H9 (cell line): ENCODE data around the gene OXTR. TPM values are rescaled to one million over a fixed set of nuclear protein-coding genes. Genes with fewer than 3 reads are reported as not detected.

Experiments
- DNase-seq: peaks from one replicate; pipeline ENCODE4 v3.0.0-alpha.2; 2017
- H2AFZ ChIP-seq: one replicate; pipeline ENCODE4 v1.6.1; 2013; ENCODE audit warnings: mild to moderate bottlenecking, low read length, control low read depth, moderate library complexity
- H2AK5ac ChIP-seq: 2 replicates; pipeline ENCODE4 v1.6.1; 2013; ENCODE audit warnings: low read length, control low read depth, mixed read lengths; ENCODE audit not compliant: insufficient read length
- H2BK120ac ChIP-seq: one replicate; pipeline ENCODE4 v1.6.1; 2013; ENCODE audit warnings: low read depth, mild to moderate bottlenecking, low read length, control low read depth, inconsistent platforms; ENCODE audit not compliant: poor library complexity, severe bottlenecking
- H2BK12ac ChIP-seq: 2 replicates; pipeline ENCODE4 v1.6.1; 2013; ENCODE audit warnings: low read length, control low read depth, mixed read lengths, low read depth; ENCODE audit not compliant: insufficient read length
- H2BK15ac ChIP-seq: 2 replicates; pipeline ENCODE4 v1.6.1; 2013; ENCODE audit warnings: low read depth, low read length, control low read depth
- H2BK20ac ChIP-seq: one replicate; pipeline ENCODE4 v1.6.1; 2013; ENCODE audit warnings: low read depth, mild to moderate bottlenecking, low read length, control low read depth, inconsistent platforms; ENCODE audit not compliant: poor library complexity, severe bottlenecking
- H2BK5ac ChIP-seq: 2 replicates; pipeline ENCODE4 v1.6.1; 2013; ENCODE audit warnings: low read length, control low read depth, mixed read lengths; ENCODE audit not compliant: insufficient read length
- H3K14ac ChIP-seq: 2 replicates; pipeline ENCODE4 v1.6.1; 2013; ENCODE audit warnings: low read length, control low read depth; ENCODE audit not compliant: insufficient read depth
- H3K18ac ChIP-seq: 2 replicates; pipeline ENCODE4 v1.6.1; 2013; ENCODE audit warnings: low read depth, mild to moderate bottlenecking, mixed read lengths, low read length, control low read depth; ENCODE audit not compliant: insufficient read length
- H3K23ac ChIP-seq: 2 replicates; pipeline ENCODE4 v1.6.1; 2013; ENCODE audit warnings: low read length, control low read depth, mixed read lengths, low read depth; ENCODE audit not compliant: insufficient read length
- H3K23me2 ChIP-seq: 2 replicates; pipeline ENCODE4 v1.6.1; 2013; ENCODE audit warnings: low read depth, mild to moderate bottlenecking, mixed read lengths, low read length, control low read depth; ENCODE audit not compliant: insufficient read length, poor library complexity, severe bottlenecking
- H3K27ac ChIP-seq: 2 replicates; pipeline ENCODE4 v1.5.1; 2013; ENCODE audit warnings: low read length, control low read depth, mixed read lengths, low read depth; ENCODE audit not compliant: insufficient read length
- H3K27me3 ChIP-seq: 2 replicates; pipeline ENCODE4 v1.6.1; 2013; ENCODE audit warnings: low read length, control low read depth, inconsistent platforms; ENCODE audit not compliant: insufficient read depth
- H3K4ac ChIP-seq: 2 replicates; pipeline ENCODE4 v1.6.1; 2013; ENCODE audit warnings: low read depth, mild to moderate bottlenecking, control low read depth, inconsistent platforms, low read length, moderate library complexity
- H3K4me1 ChIP-seq: 2 replicates; pipeline ENCODE4 v1.6.1; 2013; ENCODE audit warnings: low read length, control low read depth, inconsistent platforms; ENCODE audit not compliant: insufficient read depth
- H3K4me2 ChIP-seq: 2 replicates; pipeline ENCODE4 v1.6.1; 2013; ENCODE audit warnings: low read length, control low read depth, mixed read lengths; ENCODE audit not compliant: insufficient read length, insufficient read depth
- H3K56ac ChIP-seq: 2 replicates; pipeline ENCODE4 v1.6.1; 2013; ENCODE audit warnings: low read depth, mild to moderate bottlenecking, mixed read lengths, low read length, control low read depth; ENCODE audit not compliant: insufficient read length
- H3K79me1 ChIP-seq: 2 replicates; pipeline ENCODE4 v1.6.1; 2013; ENCODE audit warnings: low read depth, mild to moderate bottlenecking, moderate library complexity, low read length, control low read depth, inconsistent platforms; ENCODE audit not compliant: insufficient read depth, poor library complexity, severe bottlenecking
- H3K79me2 ChIP-seq: 2 replicates; pipeline ENCODE4 v1.6.1; 2013; ENCODE audit warnings: low read length, control low read depth, inconsistent platforms; ENCODE audit not compliant: insufficient read depth
- H3K9ac ChIP-seq: 2 replicates; pipeline ENCODE4 v1.6.1; 2013; ENCODE audit warnings: low read length, control low read depth, mixed read lengths; ENCODE audit not compliant: insufficient read length; ENCODE audit errors: extremely low read depth
- H3K9me3 ChIP-seq: one replicate; pipeline ENCODE4 v1.6.1; 2013; ENCODE audit warnings: low read depth, low read length, inconsistent platforms; ENCODE audit not compliant: control insufficient read depth
- H3T11ph ChIP-seq: one replicate; pipeline ENCODE4 v1.6.1; 2013; ENCODE audit warnings: mild to moderate bottlenecking, low read length, control low read depth, inconsistent platforms
- H4K20me1 ChIP-seq: one replicate; pipeline ENCODE4 v1.6.1; 2013; ENCODE audit not compliant: control insufficient read depth, insufficient read length, insufficient read depth
- H4K5ac ChIP-seq: 2 replicates; pipeline ENCODE4 v1.6.1; 2013; ENCODE audit warnings: low read depth, mild to moderate bottlenecking, mixed read lengths, low read length, control low read depth; ENCODE audit not compliant: insufficient read length
- H4K8ac ChIP-seq: replicated peaks from 2 replicates; pipeline ENCODE4 v1.6.1; 2013; ENCODE audit warnings: low read length, control low read depth, mixed read lengths, low read depth; ENCODE audit not compliant: insufficient read length
- H4K91ac ChIP-seq: 2 replicates; pipeline ENCODE4 v1.6.1; 2013; ENCODE audit warnings: low read depth, mild to moderate bottlenecking, moderate library complexity, mixed read lengths, low read length, control low read depth; ENCODE audit not compliant: insufficient read length
- H3K27ac Mint-ChIP-seq, 3 experiments: 2 replicates in 2 of 3; 3 replicates in 1 of 3; pipeline ENCODE4 v1.8.0; 2020 to 2021; ENCODE audit warnings: mixed read lengths in 3 of 3, mild to moderate bottlenecking in 1 of 3, moderate library complexity in 1 of 3
- H3K27me3 Mint-ChIP-seq: 2 replicates; pipeline ENCODE4 v1.8.0; 2021; ENCODE audit warnings: low read depth, mild to moderate bottlenecking, moderate library complexity, mixed read lengths
- H3K36me3 Mint-ChIP-seq, 3 experiments: 2 replicates in 2 of 3; 3 replicates in 1 of 3; pipeline ENCODE4 v1.8.0; 2020 to 2021; ENCODE audit warnings: low read depth in 3 of 3, mixed read lengths in 3 of 3; ENCODE audit not compliant: insufficient read depth in 1 of 3
- H3K4me1 Mint-ChIP-seq, 2 experiments: 2 replicates each; pipeline ENCODE4 v1.8.0; 2020; ENCODE audit warnings: mixed read lengths in 2 of 2
- H3K4me3 Mint-ChIP-seq, 2 experiments: 2 replicates in 1 of 2; 3 replicates in 1 of 2; pipeline ENCODE4 v1.8.0; 2020 to 2021; ENCODE audit warnings: mild to moderate bottlenecking in 2 of 2, mixed read lengths in 2 of 2, moderate library complexity in 1 of 2
- H3K9me3 Mint-ChIP-seq, 2 experiments: 2 replicates in 1 of 2; 3 replicates in 1 of 2; pipeline ENCODE4 v1.8.0; 2020; ENCODE audit warnings: mild to moderate bottlenecking in 2 of 2, mixed read lengths in 2 of 2, moderate library complexity in 1 of 2
- WGBS: extraction: QIAGEN DNeasy Blood & Tissue Kit; methylation state at CpG from one replicate; pipeline ENCODE4 v1.1.7; 2013; ENCODE audit warnings: missing lambda C conversion rate, low lambda C conversion rate, mixed read lengths; ENCODE audit not compliant: insufficient read length; ENCODE audit errors: extremely low coverage; 5-methylcytosine and 5-hydroxymethylcytosine counted together
- total RNA-seq: library from RNA; stranded (reverse); gene quantifications from 2 replicates; pipeline ENCODE4 v1.2.1, GENCODE V29; 2021
- TF ChIP-seq, protein P1 (sequence below): fragments of 200-600 bp; sonication (generic); conservative IDR thresholded peaks from 3 replicates; pipeline ENCODE4 v1.8.0; 2021; ENCODE audit warnings: antibody characterized with exemption, mild to moderate bottlenecking

Gene OXTR
- total RNA-seq, 1 experiment from 2014 or later: 1.7 TPM

DNA sequence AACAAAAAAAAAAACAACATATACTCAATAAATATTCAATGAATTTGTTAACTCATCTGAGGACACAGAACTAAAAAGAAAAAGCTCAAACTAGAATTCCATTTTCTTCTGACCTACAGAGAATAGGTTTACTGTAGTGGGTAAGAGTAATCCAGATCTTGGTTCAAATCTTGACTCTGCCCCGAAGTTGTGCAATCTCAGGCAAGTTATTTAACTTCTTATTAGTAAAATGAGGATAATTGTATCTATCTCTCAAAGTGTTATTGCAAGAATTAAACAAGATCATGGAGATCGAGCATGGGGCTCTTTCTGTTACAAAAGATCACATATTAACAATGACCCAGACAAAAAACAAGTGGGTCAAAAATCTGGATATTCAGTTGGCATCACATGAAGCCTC, 41.1 kb upstream of the OXTR start:
- Histone ChIP-seq H3K27ac (no peak overlapping the region), H3K79me2 (no peaks in the 10 kb centered on the region), H3K27me3 (no peaks in the 10 kb centered on the region), H3K18ac (no peak overlapping the region), H3K56ac (no peak overlapping the region), H2BK20ac (no peak overlapping the region), H4K91ac (no peak overlapping the region), H3K4me2 (no peak overlapping the region), H3K9ac (no peak overlapping the region), H2AK5ac (no peak overlapping the region), H3T11ph (no peak overlapping the region), H3K79me1 (no peaks in the 10 kb centered on the region), H2BK15ac (no peak overlapping the region), H3K4me1 (no peaks in the 10 kb centered on the region), H2BK12ac (no peak overlapping the region), H4K8ac (no peak overlapping the region), H3K23me2 (no peaks in the 10 kb centered on the region), H3K23ac (no peak overlapping the region), H2BK5ac (no peak overlapping the region), H2BK120ac (no peak overlapping the region), H3K4ac (no peak overlapping the region), H3K14ac (no peak overlapping the region), H4K20me1 (no peaks in the 10 kb centered on the region), H2AFZ (no peak overlapping the region), H4K5ac (no peak overlapping the region), H3K9me3 (no peaks in the 10 kb centered on the region)
- Mint-ChIP-seq H3K9me3 (peaks cover under 1 to 3% of the 10 kb centered on the region in 2 experiments; a peak in 2 of 5 replicates), H3K27ac (no peak overlapping the region), H3K4me1 (no peaks in the 10 kb centered on the region), H3K27me3 (no peaks in the 10 kb centered on the region), H3K4me3 (no peak overlapping the region), H3K36me3 (no peaks in the 10 kb centered on the region; a peak in 1 of 7 replicates)
- no peak for DNase-seq
- no CpG with 5 or more reads among the region's 2 CpGs for WGBS
- TF ChIP-seq, protein P1, sequence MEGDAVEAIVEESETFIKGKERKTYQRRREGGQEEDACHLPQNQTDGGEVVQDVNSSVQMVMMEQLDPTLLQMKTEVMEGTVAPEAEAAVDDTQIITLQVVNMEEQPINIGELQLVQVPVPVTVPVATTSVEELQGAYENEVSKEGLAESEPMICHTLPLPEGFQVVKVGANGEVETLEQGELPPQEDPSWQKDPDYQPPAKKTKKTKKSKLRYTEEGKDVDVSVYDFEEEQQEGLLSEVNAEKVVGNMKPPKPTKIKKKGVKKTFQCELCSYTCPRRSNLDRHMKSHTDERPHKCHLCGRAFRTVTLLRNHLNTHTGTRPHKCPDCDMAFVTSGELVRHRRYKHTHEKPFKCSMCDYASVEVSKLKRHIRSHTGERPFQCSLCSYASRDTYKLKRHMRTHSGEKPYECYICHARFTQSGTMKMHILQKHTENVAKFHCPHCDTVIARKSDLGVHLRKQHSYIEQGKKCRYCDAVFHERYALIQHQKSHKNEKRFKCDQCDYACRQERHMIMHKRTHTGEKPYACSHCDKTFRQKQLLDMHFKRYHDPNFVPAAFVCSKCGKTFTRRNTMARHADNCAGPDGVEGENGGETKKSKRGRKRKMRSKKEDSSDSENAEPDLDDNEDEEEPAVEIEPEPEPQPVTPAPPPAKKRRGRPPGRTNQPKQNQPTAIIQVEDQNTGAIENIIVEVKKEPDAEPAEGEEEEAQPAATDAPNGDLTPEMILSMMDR: no peak
